ENCODE data around the gene ZNF675.
"Not testable (repeated sequence)": the region's sequence is repeated elsewhere in the genome, so short reads cannot be mapped to it uniquely, and the experiment has no call there.

The ZNF675 gene

DNA sequence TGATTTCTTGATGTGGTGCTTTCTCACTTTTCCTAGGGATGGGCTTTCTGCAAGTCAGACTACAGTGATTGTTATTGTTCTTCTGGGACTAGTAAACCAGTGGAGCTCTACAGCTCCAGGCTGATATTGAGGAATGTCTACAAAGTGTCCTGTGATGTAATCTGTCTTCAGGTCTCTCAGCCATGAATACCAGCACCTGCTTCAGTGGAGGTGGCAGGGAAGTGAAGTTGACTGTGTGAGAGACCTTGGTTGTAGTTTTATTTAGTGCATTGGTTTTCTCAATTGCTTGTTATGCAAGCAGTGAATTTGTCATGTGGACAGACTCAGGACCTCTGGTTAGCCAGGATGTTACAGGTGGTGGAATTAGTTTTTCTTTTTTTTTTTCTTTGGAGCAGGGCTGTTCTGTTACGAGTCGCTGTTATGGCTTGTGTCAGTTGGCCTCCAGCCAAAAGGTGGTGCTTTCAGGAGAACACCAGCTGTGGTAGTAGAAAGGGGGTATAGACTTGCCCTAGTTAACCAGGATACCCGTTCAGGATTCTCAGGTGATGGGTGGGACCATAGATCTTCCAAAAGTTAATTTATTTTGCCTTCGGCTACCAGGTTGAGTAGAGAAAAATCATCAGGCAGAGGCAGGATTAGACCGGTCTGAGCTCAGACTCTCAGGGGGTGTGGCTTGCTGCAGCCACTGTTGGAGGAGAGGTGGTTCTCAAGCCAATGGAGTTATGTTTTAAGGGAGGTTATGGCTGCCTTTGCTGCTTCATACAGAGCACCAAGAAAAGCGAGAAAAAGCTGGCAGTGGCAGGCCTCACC, 11.9 kb upstream of the ZNF675 start:
- no peak overlapping the region for H3K27ac ChIP-seq
- no peak overlapping the region for H3K4me3 ChIP-seq
- DNase-seq (ENCODE audit: low spot score) = no peak
- TF ChIP-seq, protein P1, sequence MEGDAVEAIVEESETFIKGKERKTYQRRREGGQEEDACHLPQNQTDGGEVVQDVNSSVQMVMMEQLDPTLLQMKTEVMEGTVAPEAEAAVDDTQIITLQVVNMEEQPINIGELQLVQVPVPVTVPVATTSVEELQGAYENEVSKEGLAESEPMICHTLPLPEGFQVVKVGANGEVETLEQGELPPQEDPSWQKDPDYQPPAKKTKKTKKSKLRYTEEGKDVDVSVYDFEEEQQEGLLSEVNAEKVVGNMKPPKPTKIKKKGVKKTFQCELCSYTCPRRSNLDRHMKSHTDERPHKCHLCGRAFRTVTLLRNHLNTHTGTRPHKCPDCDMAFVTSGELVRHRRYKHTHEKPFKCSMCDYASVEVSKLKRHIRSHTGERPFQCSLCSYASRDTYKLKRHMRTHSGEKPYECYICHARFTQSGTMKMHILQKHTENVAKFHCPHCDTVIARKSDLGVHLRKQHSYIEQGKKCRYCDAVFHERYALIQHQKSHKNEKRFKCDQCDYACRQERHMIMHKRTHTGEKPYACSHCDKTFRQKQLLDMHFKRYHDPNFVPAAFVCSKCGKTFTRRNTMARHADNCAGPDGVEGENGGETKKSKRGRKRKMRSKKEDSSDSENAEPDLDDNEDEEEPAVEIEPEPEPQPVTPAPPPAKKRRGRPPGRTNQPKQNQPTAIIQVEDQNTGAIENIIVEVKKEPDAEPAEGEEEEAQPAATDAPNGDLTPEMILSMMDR (IDR thresholded peaks at IDR 0.05) = no peak

DNA sequence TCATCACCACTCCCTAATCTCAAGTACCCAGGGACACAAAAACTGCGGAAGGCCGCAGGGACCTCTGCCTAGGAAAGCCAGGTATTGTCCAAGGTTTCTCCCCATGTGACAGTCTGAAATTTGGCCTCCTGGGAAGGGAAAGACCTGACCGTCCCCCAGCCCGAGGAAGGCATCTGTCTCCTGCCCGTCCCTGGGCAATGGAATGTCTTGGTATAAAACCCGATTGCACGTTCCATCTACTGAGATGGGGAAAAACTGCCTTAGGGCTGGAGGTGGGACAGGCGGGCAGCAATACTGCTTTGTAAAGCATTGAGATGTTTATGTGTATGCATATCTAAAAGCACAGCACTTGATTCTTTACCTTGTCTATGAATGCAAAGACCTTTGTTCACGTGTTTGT, 5.9 kb upstream of the ZNF675 start:
- DNase-seq (ENCODE audit: low spot score); H3K27ac ChIP-seq: not testable (repeated sequence)

DNA sequence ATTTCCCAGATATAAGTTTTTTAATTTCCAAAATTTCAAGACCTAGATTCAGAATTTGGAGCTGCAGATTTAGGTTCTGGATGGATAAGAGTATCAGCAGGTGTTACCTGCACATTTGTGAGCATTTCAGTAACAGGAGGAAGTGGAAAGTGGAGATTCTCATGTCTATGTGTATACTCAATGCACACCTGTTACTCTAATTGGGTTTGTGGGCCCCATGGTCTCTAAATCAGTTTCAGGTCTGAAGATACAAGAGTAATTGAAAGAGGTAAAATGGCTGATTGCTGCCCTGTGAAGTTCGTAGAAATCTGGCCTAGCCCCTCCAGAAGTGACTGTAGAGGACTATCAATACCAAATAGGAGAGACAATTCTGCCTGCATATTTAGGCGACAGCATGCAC, 13.9 kb downstream of the ZNF675 start:
- Histone ChIP-seq H3K4me3 (no peak overlapping the region), H3K27ac (no peak overlapping the region)
- DNase-seq (ENCODE audit: low spot score) = no peak
- TF ChIP-seq, protein P1 (IDR thresholded peaks at IDR 0.05) = no peak

More for the DNA sequence above, 5.9 kb upstream of the ZNF675 start:
- H3K4me3 ChIP-seq = not testable (repeated sequence)

DNA sequence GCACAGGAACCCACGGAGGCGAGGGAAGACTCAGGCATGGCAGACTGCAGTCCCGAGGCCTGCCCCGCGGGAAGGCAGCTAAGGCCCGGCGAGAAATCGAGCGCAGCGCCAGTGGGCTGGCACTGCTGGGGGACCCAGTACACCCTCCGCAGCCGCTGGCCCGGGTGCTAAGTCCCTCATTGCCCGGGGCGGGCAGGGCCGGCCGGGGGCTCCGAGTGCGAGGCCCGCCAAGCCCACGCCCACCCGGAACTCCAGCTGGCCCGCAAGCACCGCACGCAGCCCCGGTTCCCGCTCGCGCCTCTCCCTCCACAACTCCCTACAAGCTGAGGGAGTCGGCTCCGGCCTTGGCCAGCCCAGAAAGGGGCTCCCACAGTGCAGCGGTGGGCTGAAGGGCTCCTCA, 18.4 kb downstream of the ZNF675 start:
- H3K4me3 ChIP-seq; H3K27ac ChIP-seq; DNase-seq (ENCODE audit: low spot score): not testable (repeated sequence)

DNA sequence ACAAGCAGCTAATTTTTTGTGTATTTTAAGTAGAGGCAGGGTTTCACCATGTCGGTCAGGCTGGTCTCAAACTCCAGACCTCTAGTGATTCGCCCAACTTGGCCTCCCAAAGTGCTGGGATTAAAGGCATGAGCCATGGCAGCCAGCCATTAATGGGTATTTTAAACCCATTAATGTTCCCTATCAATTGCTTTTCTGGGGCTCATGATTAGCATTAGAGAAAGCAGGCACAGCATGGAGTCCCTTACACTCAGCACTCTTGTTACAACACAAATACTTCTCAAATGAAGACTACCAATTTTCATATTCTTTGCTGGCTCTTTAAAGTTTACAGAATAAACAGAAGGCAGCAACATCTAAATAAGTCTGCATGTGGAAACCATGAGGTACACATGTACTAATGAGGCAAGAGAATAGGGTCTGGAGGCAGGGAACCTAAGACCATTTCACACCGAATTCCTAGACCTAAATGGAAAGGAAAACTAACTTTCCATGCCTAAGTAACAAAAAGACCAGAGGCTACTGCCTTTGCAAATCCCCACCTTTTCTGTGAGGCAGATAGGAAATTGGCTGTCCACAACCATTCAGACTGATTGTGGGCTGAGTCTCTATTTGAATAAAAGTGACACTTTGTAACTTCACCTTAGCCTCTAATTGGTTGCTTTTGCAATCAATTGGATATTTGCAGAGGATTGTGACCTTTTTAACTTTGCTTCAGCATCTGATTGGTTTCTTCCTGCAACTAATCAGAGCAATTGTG, 21.2 kb downstream of the ZNF675 start:
- Histone ChIP-seq H3K27ac (no peak overlapping the region), H3K4me3 (no peak overlapping the region)
- DNase-seq (ENCODE audit: low spot score) = no peak
- TF ChIP-seq, protein P1 (IDR thresholded peaks at IDR 0.05) = no peak

DNA sequence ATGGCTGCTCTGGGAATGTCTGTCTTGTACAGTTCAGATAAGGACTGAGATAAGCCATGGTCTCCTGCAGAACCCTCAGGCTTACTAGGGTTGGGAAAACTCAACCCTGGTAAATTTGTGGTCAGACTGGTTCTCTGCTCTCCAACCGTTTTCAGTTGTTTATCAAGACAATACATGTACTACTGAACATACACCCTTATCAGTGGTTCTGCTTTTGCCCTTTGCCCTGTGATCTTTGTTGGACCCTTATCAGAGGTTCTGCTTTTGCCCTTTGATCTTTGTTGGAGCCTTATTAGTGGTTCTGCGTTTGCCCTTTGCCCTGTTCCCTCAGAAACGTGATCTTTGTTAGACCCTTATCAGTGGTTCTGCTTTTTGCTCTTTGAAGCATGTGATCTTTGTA, 37.2 kb downstream of the ZNF675 start:
- H3K4me3 ChIP-seq; DNase-seq (ENCODE audit: low spot score): not testable (repeated sequence)

More for the DNA sequence above, 37.2 kb downstream of the ZNF675 start:
- H3K27ac ChIP-seq = not testable (repeated sequence)

All from coronary artery (tissue), 2 donors.